H9 (cell line): ENCODE results near the gene SLC1A5. TPM values are rescaled to one million over a fixed set of nuclear protein-coding genes. Genes with fewer than 3 reads are reported as not detected.
A peak's percentile ranks its signal among the peaks of the same experiment; 100 is the strongest.

Experiments
- DNase-seq: peaks from one replicate; pipeline ENCODE4 v3.0.0-alpha.2; 2017
- H2AFZ ChIP-seq: one replicate; pipeline ENCODE4 v1.6.1; 2013; ENCODE audit warnings: mild to moderate bottlenecking, low read length, control low read depth, moderate library complexity
- H2AK5ac ChIP-seq: 2 replicates; pipeline ENCODE4 v1.6.1; 2013; ENCODE audit warnings: low read length, control low read depth, mixed read lengths; ENCODE audit not compliant: insufficient read length
- H2BK120ac ChIP-seq: one replicate; pipeline ENCODE4 v1.6.1; 2013; ENCODE audit warnings: low read depth, mild to moderate bottlenecking, low read length, control low read depth, inconsistent platforms; ENCODE audit not compliant: poor library complexity, severe bottlenecking
- H2BK12ac ChIP-seq: 2 replicates; pipeline ENCODE4 v1.6.1; 2013; ENCODE audit warnings: low read length, control low read depth, mixed read lengths, low read depth; ENCODE audit not compliant: insufficient read length
- H2BK15ac ChIP-seq: 2 replicates; pipeline ENCODE4 v1.6.1; 2013; ENCODE audit warnings: low read depth, low read length, control low read depth
- H2BK20ac ChIP-seq: one replicate; pipeline ENCODE4 v1.6.1; 2013; ENCODE audit warnings: low read depth, mild to moderate bottlenecking, low read length, control low read depth, inconsistent platforms; ENCODE audit not compliant: poor library complexity, severe bottlenecking
- H2BK5ac ChIP-seq: 2 replicates; pipeline ENCODE4 v1.6.1; 2013; ENCODE audit warnings: low read length, control low read depth, mixed read lengths; ENCODE audit not compliant: insufficient read length
- H3K14ac ChIP-seq: 2 replicates; pipeline ENCODE4 v1.6.1; 2013; ENCODE audit warnings: low read length, control low read depth; ENCODE audit not compliant: insufficient read depth
- H3K18ac ChIP-seq: 2 replicates; pipeline ENCODE4 v1.6.1; 2013; ENCODE audit warnings: low read depth, mild to moderate bottlenecking, mixed read lengths, low read length, control low read depth; ENCODE audit not compliant: insufficient read length
- H3K23ac ChIP-seq: 2 replicates; pipeline ENCODE4 v1.6.1; 2013; ENCODE audit warnings: low read length, control low read depth, mixed read lengths, low read depth; ENCODE audit not compliant: insufficient read length
- H3K23me2 ChIP-seq: 2 replicates; pipeline ENCODE4 v1.6.1; 2013; ENCODE audit warnings: low read depth, mild to moderate bottlenecking, mixed read lengths, low read length, control low read depth; ENCODE audit not compliant: insufficient read length, poor library complexity, severe bottlenecking
- H3K27ac ChIP-seq: 2 replicates; pipeline ENCODE4 v1.5.1; 2013; ENCODE audit warnings: low read length, control low read depth, mixed read lengths, low read depth; ENCODE audit not compliant: insufficient read length
- H3K27me3 ChIP-seq: 2 replicates; pipeline ENCODE4 v1.6.1; 2013; ENCODE audit warnings: low read length, control low read depth, inconsistent platforms; ENCODE audit not compliant: insufficient read depth
- H3K4ac ChIP-seq: 2 replicates; pipeline ENCODE4 v1.6.1; 2013; ENCODE audit warnings: low read depth, mild to moderate bottlenecking, control low read depth, inconsistent platforms, low read length, moderate library complexity
- H3K4me1 ChIP-seq: 2 replicates; pipeline ENCODE4 v1.6.1; 2013; ENCODE audit warnings: low read length, control low read depth, inconsistent platforms; ENCODE audit not compliant: insufficient read depth
- H3K4me2 ChIP-seq: 2 replicates; pipeline ENCODE4 v1.6.1; 2013; ENCODE audit warnings: low read length, control low read depth, mixed read lengths; ENCODE audit not compliant: insufficient read length, insufficient read depth
- H3K56ac ChIP-seq: 2 replicates; pipeline ENCODE4 v1.6.1; 2013; ENCODE audit warnings: low read depth, mild to moderate bottlenecking, mixed read lengths, low read length, control low read depth; ENCODE audit not compliant: insufficient read length
- H3K79me1 ChIP-seq: 2 replicates; pipeline ENCODE4 v1.6.1; 2013; ENCODE audit warnings: low read depth, mild to moderate bottlenecking, moderate library complexity, low read length, control low read depth, inconsistent platforms; ENCODE audit not compliant: insufficient read depth, poor library complexity, severe bottlenecking
- H3K79me2 ChIP-seq: 2 replicates; pipeline ENCODE4 v1.6.1; 2013; ENCODE audit warnings: low read length, control low read depth, inconsistent platforms; ENCODE audit not compliant: insufficient read depth
- H3K9ac ChIP-seq: 2 replicates; pipeline ENCODE4 v1.6.1; 2013; ENCODE audit warnings: low read length, control low read depth, mixed read lengths; ENCODE audit not compliant: insufficient read length; ENCODE audit errors: extremely low read depth
- H3K9me3 ChIP-seq: one replicate; pipeline ENCODE4 v1.6.1; 2013; ENCODE audit warnings: low read depth, low read length, inconsistent platforms; ENCODE audit not compliant: control insufficient read depth
- H3T11ph ChIP-seq: one replicate; pipeline ENCODE4 v1.6.1; 2013; ENCODE audit warnings: mild to moderate bottlenecking, low read length, control low read depth, inconsistent platforms
- H4K20me1 ChIP-seq: one replicate; pipeline ENCODE4 v1.6.1; 2013; ENCODE audit not compliant: control insufficient read depth, insufficient read length, insufficient read depth
- H4K5ac ChIP-seq: 2 replicates; pipeline ENCODE4 v1.6.1; 2013; ENCODE audit warnings: low read depth, mild to moderate bottlenecking, mixed read lengths, low read length, control low read depth; ENCODE audit not compliant: insufficient read length
- H4K8ac ChIP-seq: replicated peaks from 2 replicates; pipeline ENCODE4 v1.6.1; 2013; ENCODE audit warnings: low read length, control low read depth, mixed read lengths, low read depth; ENCODE audit not compliant: insufficient read length
- H4K91ac ChIP-seq: 2 replicates; pipeline ENCODE4 v1.6.1; 2013; ENCODE audit warnings: low read depth, mild to moderate bottlenecking, moderate library complexity, mixed read lengths, low read length, control low read depth; ENCODE audit not compliant: insufficient read length
- H3K27ac Mint-ChIP-seq, 3 experiments: 2 replicates in 2 of 3; 3 replicates in 1 of 3; pipeline ENCODE4 v1.8.0; 2020 to 2021; ENCODE audit warnings: mixed read lengths in 3 of 3, mild to moderate bottlenecking in 1 of 3, moderate library complexity in 1 of 3
- H3K27me3 Mint-ChIP-seq: 2 replicates; pipeline ENCODE4 v1.8.0; 2021; ENCODE audit warnings: low read depth, mild to moderate bottlenecking, moderate library complexity, mixed read lengths
- H3K36me3 Mint-ChIP-seq, 3 experiments: 2 replicates in 2 of 3; 3 replicates in 1 of 3; pipeline ENCODE4 v1.8.0; 2020 to 2021; ENCODE audit warnings: low read depth in 3 of 3, mixed read lengths in 3 of 3; ENCODE audit not compliant: insufficient read depth in 1 of 3
- H3K4me1 Mint-ChIP-seq, 2 experiments: 2 replicates each; pipeline ENCODE4 v1.8.0; 2020; ENCODE audit warnings: mixed read lengths in 2 of 2
- H3K4me3 Mint-ChIP-seq, 2 experiments: 2 replicates in 1 of 2; 3 replicates in 1 of 2; pipeline ENCODE4 v1.8.0; 2020 to 2021; ENCODE audit warnings: mild to moderate bottlenecking in 2 of 2, mixed read lengths in 2 of 2, moderate library complexity in 1 of 2
- H3K9me3 Mint-ChIP-seq, 2 experiments: 2 replicates in 1 of 2; 3 replicates in 1 of 2; pipeline ENCODE4 v1.8.0; 2020; ENCODE audit warnings: mild to moderate bottlenecking in 2 of 2, mixed read lengths in 2 of 2, moderate library complexity in 1 of 2
- CTCF ChIP-seq: fragments of 200-600 bp; sonication (generic); conservative IDR thresholded peaks from 3 replicates; pipeline ENCODE4 v1.8.0; 2021; ENCODE audit warnings: antibody characterized with exemption, mild to moderate bottlenecking
- WGBS: extraction: QIAGEN DNeasy Blood & Tissue Kit; methylation state at CpG from one replicate; pipeline ENCODE4 v1.1.7; 2013; ENCODE audit warnings: missing lambda C conversion rate, low lambda C conversion rate, mixed read lengths; ENCODE audit not compliant: insufficient read length; ENCODE audit errors: extremely low coverage; 5-methylcytosine and 5-hydroxymethylcytosine counted together
- total RNA-seq: library from RNA; stranded (reverse); gene quantifications from 2 replicates; pipeline ENCODE4 v1.2.1, GENCODE V29; 2021

Gene SLC1A5
- total RNA-seq, 1 experiment from 2014 or later, result 258 TPM

- no peak overlapping the region for H3K23ac ChIP-seq
- WGBS, result no CpG with 5 or more reads among the region's 17 CpGs
- no peaks in the 10 kb centered on the region for H3K27me3 ChIP-seq
- Mint-ChIP-seq H3K4me1 (peaks cover 36 to 45% of the 10 kb centered on the region in 2 experiments), H3K27me3 (no peaks in the 10 kb centered on the region; the same call in 1 of the 2 replicates), H3K9me3 (no peaks in the 10 kb centered on the region), H3K27ac (peak overlapping the region; percentile 72 to 93 (median 91); a peak in 5 of 7 replicates), H3K36me3 (peaks cover 22 to 60% (median 48%) of the 10 kb centered on the region in 3 experiments; a peak in 6 of 7 replicates), H3K4me3 (no peak overlapping the region)
- H3K79me1 ChIP-seq, result peaks cover 3% of the 10 kb centered on the region
- no peak overlapping the region for H2BK12ac ChIP-seq
- H2BK15ac ChIP-seq, result no peak overlapping the region
- H3K4me1 ChIP-seq, result peaks cover 3% of the 10 kb centered on the region; the same call in 1 of the 2 replicates
- no peak for TF ChIP-seq CTCF
- no peak overlapping the region for H2AFZ ChIP-seq
- H3K4me2 ChIP-seq, result no peak overlapping the region
- no peaks in the 10 kb centered on the region for H3K9me3 ChIP-seq
- H3K27ac ChIP-seq, result no peak overlapping the region
- H3K14ac ChIP-seq, result no peak overlapping the region
- H4K20me1 ChIP-seq, result no peaks in the 10 kb centered on the region
- H3K56ac ChIP-seq, result no peak overlapping the region
- peaks cover 6% of the 10 kb centered on the region for H3K23me2 ChIP-seq
- H3K18ac ChIP-seq, result no peak overlapping the region
- no peak overlapping the region for H3K9ac ChIP-seq
- H3K79me2 ChIP-seq, result peaks cover 50% of the 10 kb centered on the region
- no peak overlapping the region for H3K4ac ChIP-seq
- no peak for DNase-seq
- H4K5ac ChIP-seq, result no peak overlapping the region
- H2BK5ac ChIP-seq, result no peak overlapping the region
- H3T11ph ChIP-seq, result no peak overlapping the region
- no peak overlapping the region for H4K91ac ChIP-seq
- H2BK120ac ChIP-seq, result no peak overlapping the region
- no peak overlapping the region for H2BK20ac ChIP-seq
- no peak overlapping the region for H2AK5ac ChIP-seq
- no peak overlapping the region for H4K8ac ChIP-seq
These were observed 46.9 kb downstream of the SLC1A5 start for GRCh38 chr19:46741447-46741846.
